Mesendoderm (in vitro differentiated cells): Measurements from ENCODE around the gene KCMF1.

ENCODE experiments used
- DNase-seq: peaks from one replicate; pipeline ENCODE4 v3.0.0; 2013
- H2AK5ac ChIP-seq: 2 replicates; pipeline ENCODE4 v1.6.1; 2013; ENCODE audit warnings: low read length, inconsistent platforms
- H2BK120ac ChIP-seq: 2 replicates; pipeline ENCODE4 v1.6.1; 2013; ENCODE audit warnings: low read depth, mild to moderate bottlenecking, low read length, moderate library complexity, mixed read lengths
- H2BK15ac ChIP-seq: replicated peaks from 2 replicates; pipeline ENCODE4 v1.6.1; 2013; ENCODE audit warnings: low read depth, mild to moderate bottlenecking, moderate library complexity
- H2BK5ac ChIP-seq: 2 replicates; pipeline ENCODE4 v1.6.1; 2013; ENCODE audit warnings: low read length, inconsistent platforms
- H3K18ac ChIP-seq: 2 replicates; pipeline ENCODE4 v1.6.1; 2013; ENCODE audit warnings: mild to moderate bottlenecking, low read length, mixed read lengths
- H3K23ac ChIP-seq: one replicate; pipeline ENCODE4 v1.6.1; 2013; ENCODE audit warnings: low read length
- H3K27ac ChIP-seq: 2 replicates; pipeline ENCODE4 v1.5.1; 2013; ENCODE audit warnings: low read depth, mild to moderate bottlenecking, inconsistent platforms, low read length, moderate library complexity
- H3K27me3 ChIP-seq: 2 replicates; pipeline ENCODE4 v1.6.1; 2013; ENCODE audit warnings: low read length, control low read depth, mild to moderate bottlenecking, inconsistent platforms; ENCODE audit not compliant: insufficient read depth, poor library complexity
- H3K36me3 ChIP-seq: 2 replicates; pipeline ENCODE4 v1.6.1; 2013; ENCODE audit warnings: low read length, inconsistent platforms; ENCODE audit not compliant: control insufficient read depth, insufficient read depth
- H3K4ac ChIP-seq: one replicate; pipeline ENCODE4 v1.6.1; 2013; ENCODE audit warnings: low read depth, mild to moderate bottlenecking, low read length, moderate library complexity
- H3K4me1 ChIP-seq: 2 replicates; pipeline ENCODE4 v1.6.1; 2013; ENCODE audit warnings: low read depth, low read length, inconsistent platforms; ENCODE audit not compliant: control insufficient read depth
- H3K4me2 ChIP-seq: 2 replicates; pipeline ENCODE4 v1.6.1; 2013; ENCODE audit warnings: low read length
- H3K4me3 ChIP-seq: 2 replicates; pipeline ENCODE4 v1.5.1; 2013; ENCODE audit warnings: mild to moderate bottlenecking, low read length
- H3K56ac ChIP-seq: one replicate; pipeline ENCODE4 v1.6.1; 2013; ENCODE audit warnings: low read length
- H3K79me1 ChIP-seq: 2 replicates; pipeline ENCODE4 v1.6.1; 2013; ENCODE audit warnings: low read length, inconsistent platforms
- H3K79me2 ChIP-seq: 2 replicates; pipeline ENCODE4 v1.6.1; 2013; ENCODE audit warnings: mild to moderate bottlenecking, low read length; ENCODE audit not compliant: control insufficient read depth, insufficient read depth
- H3K9ac ChIP-seq: 2 replicates; pipeline ENCODE4 v1.6.1; 2013; ENCODE audit warnings: low read length, inconsistent platforms
- H4K5ac ChIP-seq: one replicate; pipeline ENCODE4 v1.6.1; 2013; ENCODE audit warnings: low read length
- H4K8ac ChIP-seq: one replicate; pipeline ENCODE4 v1.6.1; 2013; ENCODE audit warnings: low read depth, mild to moderate bottlenecking, control low read depth, low read length, moderate library complexity
- WGBS: extraction: QIAGEN DNeasy Blood & Tissue Kit; methylation state at CpG from one replicate; pipeline ENCODE4 v1.1.7; 2013; ENCODE audit warnings: low lambda C conversion rate, missing lambda C conversion rate; ENCODE audit not compliant: insufficient coverage; ENCODE audit errors: extremely low coverage; 5-methylcytosine and 5-hydroxymethylcytosine counted together

Gene KCMF1

DNA sequence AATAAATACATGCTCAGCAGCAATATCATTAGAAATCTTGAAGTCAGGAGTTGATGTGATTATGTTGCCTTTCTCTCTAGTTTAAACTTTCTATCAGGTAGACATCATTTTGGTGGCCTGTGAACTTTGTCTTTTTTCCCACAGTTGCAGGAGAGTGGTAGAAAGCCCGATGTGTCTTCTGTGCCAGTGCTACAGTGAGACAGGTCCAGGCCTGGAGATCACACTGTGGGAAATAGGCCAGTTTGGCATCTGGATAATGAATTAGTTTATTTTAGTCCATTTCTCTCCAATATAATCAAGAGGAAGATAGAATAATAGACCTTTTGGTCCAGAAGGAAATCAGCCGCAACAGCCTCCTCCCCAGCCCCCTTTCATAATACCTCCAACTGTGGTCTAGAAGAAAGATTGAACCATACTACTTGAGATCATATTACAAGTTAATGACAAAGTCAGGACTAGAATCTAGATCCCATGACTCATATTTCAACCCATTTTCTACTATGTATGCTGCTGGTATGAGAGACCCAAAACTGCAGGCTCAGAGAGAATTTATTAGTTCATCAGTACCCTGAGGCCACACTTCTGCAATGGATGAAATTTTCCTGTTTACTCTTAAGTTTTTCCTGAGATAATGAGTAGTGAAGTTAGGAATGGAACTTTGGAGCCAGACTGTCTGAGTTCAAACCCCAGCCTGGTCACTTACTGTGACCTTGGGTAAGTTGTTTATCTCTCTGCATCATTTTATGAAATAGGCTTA is 20.6 kb downstream of the KCMF1 start:
- H3K27me3 ChIP-seq: no peaks in the 10 kb centered on the region
- no peak overlapping the region for H3K4me2 ChIP-seq
- no peak overlapping the region for H2AK5ac ChIP-seq
- H3K18ac ChIP-seq: no peak overlapping the region
- H2BK15ac ChIP-seq: no peak overlapping the region
- peaks cover 81% of the 10 kb centered on the region for H3K79me2 ChIP-seq
- DNase-seq: no peak
- H3K79me1 ChIP-seq: peaks cover 20% of the 10 kb centered on the region
- no peak overlapping the region for H3K27ac ChIP-seq
- H3K4me3 ChIP-seq: no peak overlapping the region
- no peak overlapping the region for H3K56ac ChIP-seq
- H2BK120ac ChIP-seq: no peak overlapping the region
- no CpG with 5 or more reads among the region's 2 CpGs for WGBS
- no peak overlapping the region for H3K9ac ChIP-seq
- no peak overlapping the region for H3K23ac ChIP-seq
- H3K4ac ChIP-seq: no peak overlapping the region
- no peak overlapping the region for H4K8ac ChIP-seq
- peaks cover 17% of the 10 kb centered on the region for H3K4me1 ChIP-seq
- no peaks in the 10 kb centered on the region for H3K36me3 ChIP-seq
- no peak overlapping the region for H4K5ac ChIP-seq
- H2BK5ac ChIP-seq: no peak overlapping the region

DNA sequence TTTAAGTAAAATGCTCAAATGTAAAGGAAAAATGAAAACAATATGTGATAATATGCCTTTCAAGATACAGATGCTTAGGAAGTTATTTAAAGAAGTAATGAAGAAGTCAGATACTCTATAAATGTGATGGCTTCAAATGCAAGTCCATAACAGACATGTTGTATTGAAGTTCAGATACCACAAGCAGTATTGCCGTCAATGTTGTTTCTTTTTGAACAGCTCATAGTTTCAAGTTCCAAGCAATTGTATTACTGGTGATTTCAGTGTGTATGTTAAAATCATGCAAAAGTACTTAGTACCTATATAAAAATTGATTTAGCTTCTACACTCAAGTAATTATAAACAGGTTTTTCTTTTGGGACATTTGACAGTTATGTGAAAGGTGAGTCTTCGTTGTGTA is 24.9 kb downstream of the KCMF1 start:
- H3K4me1 ChIP-seq: no peaks in the 10 kb centered on the region
- no peak overlapping the region for H2BK5ac ChIP-seq
- H3K56ac ChIP-seq: no peak overlapping the region
- WGBS: no CpG with 5 or more reads among the region's 2 CpGs
- H3K4ac ChIP-seq: no peak overlapping the region
- no peaks in the 10 kb centered on the region for H3K27me3 ChIP-seq
- H3K79me1 ChIP-seq: peaks cover 6% of the 10 kb centered on the region
- H2BK120ac ChIP-seq: no peak overlapping the region
- no peak overlapping the region for H3K4me2 ChIP-seq
- H3K23ac ChIP-seq: no peak overlapping the region
- no peaks in the 10 kb centered on the region for H3K36me3 ChIP-seq
- no peak overlapping the region for H3K9ac ChIP-seq
- H3K27ac ChIP-seq: no peak overlapping the region
- H3K18ac ChIP-seq: no peak overlapping the region
- peaks cover 63% of the 10 kb centered on the region for H3K79me2 ChIP-seq
- no peak overlapping the region for H2BK15ac ChIP-seq
- no peak overlapping the region for H4K8ac ChIP-seq
- H3K4me3 ChIP-seq: no peak overlapping the region
- no peak overlapping the region for H2AK5ac ChIP-seq
- no peak overlapping the region for H4K5ac ChIP-seq
- DNase-seq: no peak

DNA sequence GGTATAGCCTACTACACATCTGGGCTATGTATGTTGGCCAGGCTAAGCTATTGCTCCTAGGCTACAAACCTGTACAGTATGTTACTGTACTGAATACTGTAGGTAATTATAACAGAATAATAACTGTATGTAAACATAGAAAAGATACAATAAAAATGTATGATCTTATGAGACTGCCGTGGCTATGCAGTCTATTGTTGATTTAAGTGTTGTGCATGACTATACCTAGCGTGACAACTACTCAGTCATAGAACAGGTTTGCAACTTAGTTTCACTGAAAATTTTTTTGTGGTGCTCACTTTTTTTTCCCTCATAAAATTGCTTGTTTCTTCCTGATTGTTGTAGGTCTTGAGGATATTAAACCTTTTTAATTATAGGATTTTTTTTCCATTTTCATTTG is 25.9 kb downstream of the KCMF1 start:
- no peak overlapping the region for H4K5ac ChIP-seq
- no peak overlapping the region for H2AK5ac ChIP-seq
- no peaks in the 10 kb centered on the region for H3K36me3 ChIP-seq
- H2BK5ac ChIP-seq: no peak overlapping the region
- peaks cover 61% of the 10 kb centered on the region for H3K79me2 ChIP-seq
- H3K4me3 ChIP-seq: no peak overlapping the region
- H2BK120ac ChIP-seq: no peak overlapping the region
- no peak overlapping the region for H3K23ac ChIP-seq
- no peak overlapping the region for H3K4me2 ChIP-seq
- H3K18ac ChIP-seq: no peak overlapping the region
- no peaks in the 10 kb centered on the region for H3K27me3 ChIP-seq
- peaks cover under 1% of the 10 kb centered on the region for H3K79me1 ChIP-seq
- H3K27ac ChIP-seq: no peak overlapping the region
- no peak for DNase-seq
- WGBS: no CpG with 5 or more reads among the region's 2 CpGs
- no peak overlapping the region for H4K8ac ChIP-seq
- H2BK15ac ChIP-seq: no peak overlapping the region
- H3K9ac ChIP-seq: no peak overlapping the region
- no peak overlapping the region for H3K4ac ChIP-seq
- H3K56ac ChIP-seq: no peak overlapping the region
- H3K4me1 ChIP-seq: no peaks in the 10 kb centered on the region

DNA sequence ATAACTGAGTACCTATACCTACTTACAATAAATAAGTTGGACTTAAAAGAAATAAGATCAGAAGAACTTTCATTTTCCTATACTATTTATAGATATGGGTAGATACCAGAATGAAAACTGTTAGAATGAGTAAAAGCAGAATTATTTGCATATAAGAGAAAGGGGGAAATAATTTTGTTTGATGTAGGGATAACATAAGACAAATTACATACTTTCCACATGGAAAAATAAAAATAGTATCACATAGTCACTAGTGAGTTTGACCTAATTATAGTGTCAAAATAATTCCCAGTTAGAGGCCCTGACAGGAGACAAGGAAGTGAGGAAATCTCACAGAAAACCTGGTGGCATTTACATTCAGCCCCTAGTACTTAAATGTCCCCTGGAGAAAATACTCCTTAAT is 28.6 kb downstream of the KCMF1 start:
- Histone ChIP-seq H3K79me2 (peaks cover 58% of the 10 kb centered on the region), H2BK15ac (no peak overlapping the region), H3K4me3 (no peak overlapping the region), H3K18ac (no peak overlapping the region), H3K9ac (no peak overlapping the region), H4K5ac (no peak overlapping the region), H3K36me3 (no peaks in the 10 kb centered on the region), H3K27me3 (no peaks in the 10 kb centered on the region), H2BK120ac (no peak overlapping the region), H3K4me1 (no peaks in the 10 kb centered on the region), H3K56ac (no peak overlapping the region), H3K4me2 (no peak overlapping the region), H2BK5ac (no peak overlapping the region), H3K4ac (no peak overlapping the region), H3K79me1 (peaks cover 4% of the 10 kb centered on the region), H3K23ac (no peak overlapping the region), H3K27ac (no peak overlapping the region), H4K8ac (no peak overlapping the region), H2AK5ac (no peak overlapping the region)
- no peak for DNase-seq

DNA sequence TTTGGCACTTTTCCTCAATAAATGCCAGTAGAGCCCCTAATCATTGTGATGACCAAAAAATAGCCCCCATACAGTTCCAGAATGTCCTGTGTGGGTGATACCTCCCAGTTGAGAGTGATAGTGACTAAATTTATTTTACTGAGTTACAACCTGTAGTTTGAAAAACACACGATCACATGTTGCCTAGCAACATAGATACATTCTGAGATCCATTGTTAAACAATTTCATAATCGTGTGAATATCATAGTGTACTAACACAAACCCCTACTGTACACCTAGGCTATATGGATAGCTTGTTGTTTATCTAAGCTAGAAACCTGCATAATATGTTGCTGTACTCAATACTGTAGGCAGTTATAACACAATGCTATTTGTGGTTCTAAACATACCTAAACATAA is 30.6 kb downstream of the KCMF1 start:
- no peak overlapping the region for H2BK5ac ChIP-seq
- no peak overlapping the region for H3K4me3 ChIP-seq
- WGBS: no CpG with 5 or more reads among the region's 2 CpGs
- H2BK120ac ChIP-seq: no peak overlapping the region
- DNase-seq: no peak
- H4K8ac ChIP-seq: no peak overlapping the region
- no peak overlapping the region for H3K4ac ChIP-seq
- peaks cover 50% of the 10 kb centered on the region for H3K79me2 ChIP-seq
- no peak overlapping the region for H3K23ac ChIP-seq
- no peak overlapping the region for H3K4me2 ChIP-seq
- no peak overlapping the region for H4K5ac ChIP-seq
- no peak overlapping the region for H2AK5ac ChIP-seq
- no peaks in the 10 kb centered on the region for H3K4me1 ChIP-seq
- no peak overlapping the region for H2BK15ac ChIP-seq
- no peaks in the 10 kb centered on the region for H3K27me3 ChIP-seq
- H3K79me1 ChIP-seq: peaks cover 4% of the 10 kb centered on the region
- H3K9ac ChIP-seq: no peak overlapping the region
- H3K36me3 ChIP-seq: no peaks in the 10 kb centered on the region
- no peak overlapping the region for H3K56ac ChIP-seq
- no peak overlapping the region for H3K18ac ChIP-seq
- H3K27ac ChIP-seq: no peak overlapping the region

DNA sequence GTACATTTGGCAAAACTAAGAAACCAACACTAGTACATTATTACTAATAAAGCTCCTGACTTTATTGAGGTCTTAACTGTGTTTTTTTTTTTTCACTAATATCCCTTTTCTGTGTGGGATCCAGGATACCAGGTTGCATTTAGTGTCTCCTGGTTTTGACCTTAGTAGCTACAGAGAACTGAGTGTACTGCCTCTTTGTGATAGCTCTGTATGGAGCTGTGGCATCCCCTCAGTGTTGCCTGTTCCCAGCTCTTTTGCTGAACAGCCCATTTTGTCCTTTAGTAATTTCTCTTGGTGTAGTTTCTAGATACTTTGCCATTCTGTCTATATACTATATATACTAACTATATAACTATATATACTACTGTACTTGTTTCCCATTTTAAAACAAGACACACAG is 31.6 kb downstream of the KCMF1 start:
- Histone ChIP-seq H3K4me2 (no peak overlapping the region), H3K56ac (no peak overlapping the region), H3K79me2 (peaks cover 49% of the 10 kb centered on the region)

More for the DNA sequence above, 31.6 kb downstream of the KCMF1 start:
- Histone ChIP-seq H3K36me3 (no peaks in the 10 kb centered on the region), H2BK5ac (no peak overlapping the region), H2AK5ac (no peak overlapping the region), H3K23ac (no peak overlapping the region), H2BK15ac (no peak overlapping the region), H3K4me1 (no peaks in the 10 kb centered on the region), H3K4me3 (no peak overlapping the region), H3K27me3 (no peaks in the 10 kb centered on the region), H3K4ac (no peak overlapping the region), H3K27ac (no peak overlapping the region), H3K18ac (no peak overlapping the region), H4K8ac (no peak overlapping the region), H3K79me1 (peaks cover 9% of the 10 kb centered on the region), H4K5ac (no peak overlapping the region), H3K9ac (no peak overlapping the region), H2BK120ac (no peak overlapping the region)
- DNase-seq: no peak
